ENCODE data around the gene BTBD9. TPM values are rescaled to one million over a fixed set of nuclear protein-coding genes. Genes with fewer than 3 reads are reported as not detected.
A peak's percentile ranks its signal among the peaks of the same experiment; 100 is the strongest.

The BTBD9 gene
- total RNA-seq, 1 experiment from 2014 or later, result 8.9 TPM

- Histone ChIP-seq H3K14ac (ENCODE audit: insufficient read depth, low read length) (no peak overlapping the region), H2BK20ac (ENCODE audit: low read depth, low read length, poor library complexity, severe bottlenecking) (no peak overlapping the region), H3K79me1 (ENCODE audit: insufficient read depth, low read depth, low read length, poor library complexity, severe bottlenecking) (no peaks in the 10 kb centered on the region), H3K9ac (ENCODE audit: extremely low read depth, insufficient read length, low read length) (no peak overlapping the region), H2BK120ac (ENCODE audit: low read depth, low read length, poor library complexity, severe bottlenecking) (no peak overlapping the region), H3K27ac (ENCODE audit: insufficient read length, low read depth, low read length) (no peak overlapping the region), H3K79me2 (ENCODE audit: insufficient read depth, low read length) (no peaks in the 10 kb centered on the region), H2BK15ac (ENCODE audit: low read depth, low read length) (no peak overlapping the region), H3K9me3 (ENCODE audit: control insufficient read depth, low read depth, low read length) (no peaks in the 10 kb centered on the region), H2BK5ac (ENCODE audit: insufficient read length, low read length) (no peak overlapping the region), H3K4ac (ENCODE audit: low read depth, low read length) (no peak overlapping the region), H2AFZ (ENCODE audit: low read length) (no peak overlapping the region), H3K23me2 (ENCODE audit: insufficient read length, low read depth, low read length, poor library complexity, severe bottlenecking) (no peaks in the 10 kb centered on the region), H3K4me2 (ENCODE audit: insufficient read depth, insufficient read length, low read length) (no peak overlapping the region), H4K91ac (ENCODE audit: insufficient read length, low read depth, low read length) (no peak overlapping the region), H3K4me1 (ENCODE audit: insufficient read depth, low read length) (peaks cover 17% of the 10 kb centered on the region), H4K8ac (replicated peaks; ENCODE audit: insufficient read length, low read depth, low read length) (no peak overlapping the region), H3K56ac (ENCODE audit: insufficient read length, low read depth, low read length) (no peak overlapping the region), H2BK12ac (ENCODE audit: insufficient read length, low read depth, low read length) (no peak overlapping the region), H4K20me1 (ENCODE audit: control insufficient read depth, insufficient read depth, insufficient read length) (no peaks in the 10 kb centered on the region), H3T11ph (ENCODE audit: low read length) (no peak overlapping the region), H4K5ac (ENCODE audit: insufficient read length, low read depth, low read length) (no peak overlapping the region), H3K23ac (ENCODE audit: insufficient read length, low read depth, low read length) (no peak overlapping the region), H3K18ac (ENCODE audit: insufficient read length, low read depth, low read length) (no peak overlapping the region), H3K27me3 (ENCODE audit: insufficient read depth, low read length) (no peaks in the 10 kb centered on the region), H2AK5ac (ENCODE audit: insufficient read length, low read length) (no peak overlapping the region)
- Mint-ChIP-seq H3K4me1 (peaks cover 46 to 51% of the 10 kb centered on the region in 2 experiments), H3K27ac (0 out of 7 replicates have a peak overlapping the region, but pooled peaks of 1 of the 3 experiments have one; percentile 3), H3K9me3 (no peaks in the 10 kb centered on the region), H3K27me3 (ENCODE audit: low read depth) (peaks cover 1% of the 10 kb centered on the region; the same call in 1 of the 2 replicates), H3K4me3 (no peak overlapping the region), H3K36me3 (ENCODE audit: insufficient read depth in 1 of 3, low read depth in 3 of 3) (no peaks in the 10 kb centered on the region)
- no CpG with 5 or more reads among the region's 4 CpGs for WGBS (ENCODE audit: extremely low coverage, insufficient read length, low lambda C conversion rate)
- TF ChIP-seq CTCF (conservative IDR thresholded peaks at IDR 0.05), result no peak
- DNase-seq, result no peak
Observed at GRCh38 chr6:38268342-38268741, 371.4 kb downstream of the BTBD9 start.

Measured in H9 (cell line).